Activated CD4-positive, alpha-beta T cell treated with anti-CD3 and anti-CD28 coated beads for 4 hours (primary cell): Measurements from ENCODE around the gene RB1.
"Not testable (repeated sequence)": the region's sequence is repeated elsewhere in the genome, so short reads cannot be mapped to it uniquely, and the experiment has no call there.

ENCODE experiments used
- DNase-seq, 2 donors: peaks; one replicate each; pipeline ENCODE4 v3.0.0-alpha.2; 2020

The RB1 gene

DNA sequence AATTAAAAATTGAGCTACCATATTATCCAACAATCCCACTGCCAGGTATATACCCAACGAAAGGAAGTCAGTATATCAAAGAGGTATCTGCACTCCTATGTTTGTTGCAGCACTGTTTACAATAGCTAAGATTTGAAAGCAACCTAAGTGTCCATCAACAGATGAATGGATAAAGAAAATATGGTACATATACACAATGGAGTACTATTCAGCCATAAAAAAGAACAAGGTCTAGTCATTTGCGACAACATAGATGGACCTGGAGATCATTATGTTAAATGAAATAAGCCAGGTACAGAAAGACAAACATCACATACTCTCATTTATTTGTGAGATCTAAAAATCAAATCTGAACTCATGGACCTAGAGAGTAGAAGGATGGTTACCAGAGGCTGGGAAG, 52.0 kb downstream of the RB1 start:
- not testable (repeated sequence) for DNase-seq

DNA sequence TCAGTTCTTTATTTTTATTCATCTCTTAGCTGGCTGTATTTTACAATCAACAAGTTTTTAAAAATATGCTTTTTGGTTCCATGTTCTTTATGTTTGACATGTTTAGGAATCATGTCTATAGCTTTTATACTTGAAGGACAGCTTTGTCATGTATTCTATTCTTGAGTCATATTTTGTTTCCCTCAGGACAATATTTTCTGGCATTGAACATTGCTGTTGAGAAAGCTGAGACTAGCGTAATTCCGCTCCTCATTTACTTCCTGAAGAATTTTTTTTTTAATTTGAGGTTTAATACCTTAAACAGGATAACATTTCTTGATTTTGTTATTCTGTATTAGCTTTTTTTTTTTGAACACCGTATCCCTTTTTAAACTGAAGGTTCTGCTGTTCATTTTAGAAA, 53.2 kb downstream of the RB1 start:
- no peak for DNase-seq

DNA sequence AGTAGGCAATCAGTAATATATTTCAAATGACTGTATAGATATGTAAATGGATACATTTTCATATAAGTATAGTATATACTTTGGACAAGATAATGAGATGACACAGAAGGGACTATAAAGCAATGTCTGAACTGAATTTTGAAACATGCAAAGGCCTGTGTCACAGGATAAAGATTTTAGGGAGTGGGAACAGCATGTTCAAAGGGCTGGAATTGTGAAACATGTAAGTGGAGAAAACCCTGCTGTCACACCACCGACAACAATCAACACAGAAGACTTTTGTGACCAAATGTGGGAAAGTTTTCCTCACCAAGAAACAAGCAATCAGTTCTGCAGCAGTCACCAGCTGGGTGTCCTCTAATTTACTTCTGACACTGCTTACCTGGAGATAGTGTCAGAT, 66.4 kb downstream of the RB1 start:
- DNase-seq, result no peak

DNA sequence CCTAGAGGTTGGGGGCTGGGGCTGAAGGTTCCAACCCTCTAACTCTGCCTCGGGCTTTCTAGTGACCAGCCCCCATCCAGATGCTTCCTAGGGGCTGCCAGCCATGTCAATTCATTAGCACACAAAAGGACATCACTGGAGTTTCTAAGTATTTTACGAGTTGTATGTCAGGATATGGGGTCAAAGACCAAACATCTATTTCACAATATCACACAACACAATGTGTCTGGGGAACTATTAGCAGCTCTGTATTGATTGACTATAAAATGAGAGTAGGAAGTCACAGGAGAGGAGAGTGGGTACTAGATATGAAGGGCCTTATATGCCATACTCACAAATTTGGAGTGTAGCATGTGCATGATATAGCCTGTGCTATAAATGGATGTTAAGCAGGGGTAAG, 67.3 kb downstream of the RB1 start:
- DNase-seq, result no peak

DNA sequence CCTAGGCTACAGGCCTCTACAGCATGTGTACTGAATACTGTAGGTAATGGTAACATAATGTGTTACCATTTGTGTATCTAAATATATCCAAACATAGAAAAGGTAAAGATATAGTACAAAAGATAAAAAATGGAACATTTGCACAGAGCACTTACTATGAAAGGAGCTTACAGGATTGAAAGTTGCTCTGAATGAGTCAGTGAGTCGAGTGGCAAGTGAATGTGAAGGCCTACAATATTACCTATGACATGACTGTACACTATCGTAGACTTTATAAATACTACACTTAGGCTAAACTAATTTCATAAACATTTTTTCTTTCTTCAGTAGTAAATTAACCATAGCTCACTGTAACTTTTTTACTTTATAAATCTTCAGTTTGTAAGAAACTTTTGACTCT, 74.3 kb downstream of the RB1 start:
- DNase-seq, result no peak

DNA sequence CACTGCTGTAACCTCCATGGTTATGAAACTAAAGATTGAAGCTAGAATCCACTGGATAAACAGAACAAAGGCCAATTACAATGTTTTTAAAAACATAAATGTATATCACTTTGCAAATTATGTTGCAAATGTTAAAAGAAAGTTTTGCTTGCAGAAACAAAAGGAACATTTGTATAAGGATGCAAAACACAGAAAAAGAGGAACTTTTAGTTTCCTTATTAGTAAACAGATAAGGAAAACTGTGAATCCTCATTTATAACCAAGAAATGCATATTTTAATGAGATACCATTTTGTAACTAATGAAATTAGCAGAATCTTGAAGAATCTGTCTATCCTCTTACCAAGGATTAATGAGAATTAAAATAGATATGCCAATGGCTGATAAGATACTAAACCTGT, 77.0 kb downstream of the RB1 start:
- no peak for DNase-seq

DNA sequence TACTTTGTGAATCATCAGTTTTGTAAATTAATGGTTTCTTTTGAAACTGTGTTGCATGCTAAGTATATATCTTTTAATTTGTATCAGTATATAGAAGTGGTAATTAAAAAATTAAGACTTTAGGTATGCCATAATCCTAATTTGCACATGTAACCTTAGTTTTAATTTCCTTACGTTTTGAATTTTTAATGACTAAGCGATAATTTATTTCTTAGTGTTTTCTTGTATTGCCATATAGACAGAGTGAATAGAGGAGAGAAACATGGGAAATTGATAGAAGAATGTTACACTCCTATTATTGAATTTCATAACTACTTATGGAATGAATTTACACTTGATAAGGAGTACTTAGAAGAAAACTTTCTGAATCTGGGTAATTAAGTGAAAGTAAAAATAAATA, 79.8 kb downstream of the RB1 start:
- DNase-seq, result no peak

DNA sequence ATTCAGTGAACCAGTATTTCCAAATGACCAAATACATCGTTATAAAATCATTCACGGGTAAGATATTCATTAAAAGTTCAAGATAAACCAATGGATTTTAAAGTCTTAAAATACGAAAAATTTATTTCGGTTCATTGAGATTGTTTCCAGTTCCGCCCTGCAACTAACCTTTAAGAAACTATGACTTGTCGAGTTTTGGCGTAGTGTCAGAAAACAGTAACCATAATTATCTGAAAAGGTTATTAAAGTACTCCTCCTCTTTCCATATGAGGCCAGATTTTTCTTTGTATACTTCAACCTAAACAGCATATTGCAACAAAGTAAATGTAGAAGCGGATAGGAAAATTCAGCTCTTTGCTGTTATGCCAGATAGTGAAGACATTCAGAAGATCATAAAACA, 83.3 kb downstream of the RB1 start:
- DNase-seq, result no peak

DNA sequence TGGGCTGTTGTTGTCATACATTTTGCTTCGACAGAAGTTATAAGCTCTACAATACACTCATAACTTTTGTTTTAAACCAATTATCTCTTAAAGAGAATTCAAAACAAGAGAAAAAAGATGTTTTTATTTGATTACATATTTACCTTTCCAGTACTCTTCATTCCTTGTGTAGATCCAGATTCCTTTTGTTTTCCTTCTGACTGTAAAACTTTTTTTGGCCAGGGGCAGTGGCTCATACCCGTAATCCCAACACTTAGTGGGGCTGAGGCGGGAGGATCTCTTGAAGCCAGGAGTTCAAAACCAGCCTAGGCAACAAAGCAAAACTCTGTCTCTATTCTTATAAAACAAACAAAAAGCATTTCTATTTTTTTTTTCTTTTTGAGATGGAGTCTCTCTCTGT, 87.7 kb downstream of the RB1 start:
- no peak for DNase-seq

DNA sequence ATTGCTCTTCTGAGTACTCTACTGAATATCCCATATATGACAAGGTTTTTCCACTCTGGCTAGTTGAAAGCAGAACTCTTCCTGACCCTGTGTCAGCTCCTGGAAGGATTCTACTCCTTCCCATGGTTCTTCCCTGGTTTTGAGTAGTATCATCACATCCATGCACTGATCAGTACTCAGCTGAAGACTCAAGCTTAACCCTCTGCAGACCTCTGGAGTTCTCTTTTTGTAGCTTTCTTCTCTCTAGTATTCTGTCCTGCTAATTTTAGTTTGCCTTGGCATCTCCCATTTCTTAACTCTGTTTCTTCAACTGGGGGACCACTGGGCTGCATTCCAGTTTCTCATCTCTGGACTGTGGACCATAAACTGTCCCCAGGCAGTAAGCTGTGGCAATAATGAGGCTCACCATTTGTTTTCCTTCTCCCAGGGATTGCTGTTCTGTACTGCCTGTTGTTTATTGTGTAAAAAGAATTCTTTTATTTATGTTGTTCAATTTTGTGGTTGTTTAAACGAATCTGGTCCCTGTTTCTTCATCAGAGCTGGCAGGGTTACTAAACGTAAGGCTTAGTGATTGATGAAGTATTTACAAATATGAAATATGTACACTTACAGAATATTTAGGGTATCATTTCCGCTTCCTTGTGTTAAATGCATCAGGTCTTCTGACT, 89.6 kb downstream of the RB1 start:
- DNase-seq, result no peak

DNA sequence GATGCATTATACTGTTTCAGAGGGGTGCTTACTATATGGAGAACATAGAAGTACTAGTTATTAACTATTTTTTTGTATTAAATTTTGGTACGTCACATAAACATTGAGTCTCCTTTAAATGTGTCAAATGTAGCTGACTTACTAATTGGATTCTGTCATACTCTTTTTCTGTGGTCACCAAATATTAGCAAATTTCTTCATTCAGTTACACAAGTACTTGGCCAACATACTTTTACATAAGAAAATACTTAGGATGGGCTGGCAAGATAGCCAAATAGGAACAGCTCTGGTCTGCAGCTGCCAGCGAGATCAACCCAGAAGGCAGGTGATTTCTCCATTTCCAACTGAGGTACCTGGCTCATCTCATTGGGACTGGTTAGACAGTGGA, 90.1 kb downstream of the RB1 start:
- DNase-seq, result no peak

DNA sequence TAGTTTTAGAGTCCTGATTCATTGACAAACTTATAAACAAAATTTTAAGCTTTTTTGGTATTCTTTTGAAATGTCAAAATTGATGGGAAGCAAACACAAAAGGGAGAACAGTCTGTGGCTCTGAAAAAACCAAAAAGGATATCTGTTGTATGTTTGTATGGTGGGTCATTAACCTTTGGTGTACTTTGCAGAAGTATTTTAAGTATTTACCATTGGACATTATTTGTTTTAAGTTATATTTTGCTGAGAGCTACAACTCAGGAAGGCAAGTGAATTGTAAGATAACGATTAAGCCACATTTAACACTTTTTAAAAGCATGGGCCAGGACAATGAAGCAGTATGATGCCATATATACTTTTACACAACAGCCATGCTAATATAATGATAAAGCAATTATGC, 94.2 kb downstream of the RB1 start:
- DNase-seq, result no peak

DNA sequence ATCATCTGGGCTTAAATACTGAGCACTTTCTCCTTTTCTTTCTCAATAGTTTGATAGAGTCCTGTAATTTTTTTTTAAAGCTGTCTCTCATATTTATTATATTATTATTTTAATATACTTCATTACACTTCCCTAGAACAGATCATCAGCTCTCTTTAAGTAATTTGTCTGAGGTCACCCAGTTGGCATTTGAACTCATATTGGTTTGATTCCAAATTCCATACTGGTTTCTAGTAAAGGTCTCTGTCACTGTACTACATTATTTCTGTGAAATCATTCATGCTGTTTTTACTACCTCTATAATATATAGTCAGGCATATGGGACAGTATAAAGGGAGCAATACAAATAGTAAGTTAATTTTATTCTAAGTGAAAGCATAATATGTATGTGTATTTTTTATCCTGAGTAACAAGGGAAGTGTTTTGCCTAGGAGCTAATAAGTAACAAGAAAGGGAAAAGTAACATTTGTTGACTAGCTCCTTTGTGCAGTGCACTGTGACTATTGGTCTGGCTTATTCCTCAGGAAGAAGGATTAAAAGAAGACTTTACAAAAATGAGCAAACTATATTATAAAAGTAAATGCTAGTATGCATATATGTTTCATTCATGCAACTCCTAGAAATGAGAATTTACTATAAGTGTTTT, 95.0 kb downstream of the RB1 start:
- DNase-seq, result no peak

DNA sequence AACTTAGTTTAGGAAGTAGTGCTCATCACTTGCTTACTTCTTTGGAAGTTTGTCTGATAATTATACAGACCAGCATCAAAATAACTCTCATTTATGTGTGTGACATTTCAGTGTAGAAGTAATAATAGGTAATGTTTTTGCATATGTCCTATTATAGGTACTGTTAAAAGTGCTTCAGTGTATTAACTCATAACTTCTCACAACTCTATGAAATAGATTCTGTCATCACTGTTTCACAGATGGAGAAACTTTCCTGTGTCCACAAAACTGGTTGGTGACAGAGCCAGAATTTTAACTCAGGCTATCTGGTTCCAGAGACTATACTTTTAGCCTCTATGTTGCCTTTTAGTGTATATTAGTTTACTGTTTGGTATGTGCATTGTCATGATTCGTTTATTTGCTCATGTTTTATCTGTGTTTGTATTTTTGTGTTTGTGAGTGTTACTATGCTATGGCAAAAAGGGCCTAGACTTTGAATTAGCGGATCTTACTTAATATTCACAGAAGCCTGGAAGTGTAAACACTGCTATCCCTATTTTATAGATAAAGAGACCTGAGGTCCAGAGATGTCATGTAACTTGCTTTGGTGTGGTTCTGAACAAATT, 96.6 kb downstream of the RB1 start:
- no peak for DNase-seq

DNA sequence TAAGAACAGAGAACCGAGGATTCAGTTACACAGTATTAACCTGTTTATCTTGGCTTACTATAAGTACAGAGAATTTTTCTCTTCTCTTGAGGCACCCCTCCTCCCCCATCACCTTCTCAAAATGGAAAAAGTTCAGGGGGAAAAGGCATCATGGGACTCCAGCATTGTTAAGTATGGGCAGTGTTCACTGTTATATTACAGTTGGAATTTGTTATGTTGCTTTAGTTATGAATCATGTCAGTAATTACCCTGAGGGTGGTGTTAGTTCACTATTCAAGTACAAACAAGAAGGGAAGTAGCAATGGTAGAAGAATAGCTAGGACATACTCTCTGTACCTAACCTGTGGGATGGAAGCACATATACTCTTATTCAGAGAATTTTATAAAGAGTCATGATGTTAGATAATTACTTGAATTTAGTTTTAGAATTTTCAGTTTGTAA, 97.3 kb downstream of the RB1 start:
- no peak for DNase-seq

DNA sequence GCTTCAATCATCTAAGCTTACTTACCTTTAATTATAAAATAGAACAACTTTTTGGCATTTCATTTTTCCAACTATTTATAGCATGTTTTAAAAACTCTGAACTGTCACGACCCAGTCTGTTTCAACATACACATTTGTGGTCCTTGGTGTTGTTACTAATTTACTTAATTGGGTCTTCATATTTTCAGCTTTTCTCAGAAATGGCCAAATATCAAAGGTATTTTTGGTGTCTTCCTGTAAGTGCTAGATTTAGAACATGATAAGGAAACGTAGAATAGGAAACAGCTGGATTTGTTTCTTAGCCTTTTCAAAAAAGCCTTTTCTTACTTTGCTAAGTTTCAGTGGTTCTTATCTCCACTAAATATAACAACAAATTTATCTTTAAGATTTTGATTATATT, 97.9 kb downstream of the RB1 start:
- DNase-seq, result no peak

DNA sequence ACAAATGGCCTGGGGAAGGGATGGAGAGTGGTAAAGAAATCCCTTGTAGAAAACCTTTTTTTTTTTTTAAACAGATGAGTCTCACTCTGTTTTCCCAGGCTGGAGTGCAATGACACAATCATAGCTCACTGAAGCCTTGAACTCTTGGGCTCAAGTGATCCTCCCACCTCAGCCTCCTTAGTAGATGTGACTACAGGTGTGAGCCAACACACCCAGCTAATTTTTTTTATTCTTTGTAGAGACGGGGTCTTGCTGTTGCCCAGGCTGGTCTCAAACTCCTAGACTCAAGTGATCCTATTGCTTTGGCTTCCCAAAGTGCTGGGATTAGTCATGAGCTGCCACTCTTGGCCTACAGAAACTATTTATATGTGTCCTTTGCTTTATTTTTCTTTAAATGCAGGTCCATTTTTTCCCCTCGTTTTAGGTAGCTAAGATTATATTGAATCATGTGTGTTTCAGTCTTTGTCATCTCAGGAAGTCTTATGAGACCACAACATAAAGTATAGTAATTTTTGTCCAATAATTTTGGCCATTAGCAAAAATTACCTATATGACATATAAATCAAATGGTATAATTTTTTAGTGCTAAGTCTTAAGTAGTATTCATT, 98.9 kb downstream of the RB1 start:
- no peak for DNase-seq

DNA sequence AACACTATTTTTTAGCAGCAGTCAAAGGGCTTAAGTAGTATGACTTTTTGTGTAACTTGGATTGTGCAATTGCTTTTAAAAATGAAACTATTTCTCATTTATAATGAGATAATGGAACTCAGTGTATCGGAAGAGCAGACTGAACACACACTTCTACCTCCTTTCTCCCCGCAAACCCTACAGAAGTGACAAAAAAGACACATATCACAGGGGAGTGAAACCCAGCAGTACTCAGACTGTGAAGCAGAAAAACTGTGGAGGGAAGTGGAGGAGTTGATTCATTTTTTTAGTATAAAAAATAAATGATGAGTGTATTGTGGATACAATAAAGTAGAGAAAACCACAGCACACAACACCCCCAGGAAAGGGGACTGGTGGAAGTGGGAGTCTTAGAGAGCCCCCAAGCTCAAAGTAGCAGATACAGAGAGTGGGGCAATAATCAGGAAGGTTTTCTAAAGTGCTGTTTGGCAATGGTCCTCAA, 99.6 kb downstream of the RB1 start:
- DNase-seq, result no peak

DNA sequence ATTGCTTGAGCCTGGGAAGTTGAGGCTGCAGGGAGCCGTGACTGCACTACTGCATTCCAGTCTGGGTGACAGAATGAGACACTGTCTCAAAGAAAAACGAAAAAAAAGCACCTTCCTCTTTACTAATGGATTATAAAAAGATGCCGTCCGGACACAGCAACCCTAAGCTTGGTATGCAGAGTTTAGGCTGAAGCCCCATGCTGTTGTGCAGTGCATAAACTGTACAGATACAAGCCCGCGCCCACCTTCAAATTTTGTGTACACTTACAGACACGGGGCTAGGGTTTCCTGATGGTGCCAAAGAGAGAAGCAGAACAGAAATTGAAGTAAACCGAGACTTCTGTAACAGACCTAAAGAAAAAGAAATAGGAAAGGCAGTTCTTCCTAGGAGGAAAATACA, 100.4 kb downstream of the RB1 start:
- DNase-seq, result no peak

DNA sequence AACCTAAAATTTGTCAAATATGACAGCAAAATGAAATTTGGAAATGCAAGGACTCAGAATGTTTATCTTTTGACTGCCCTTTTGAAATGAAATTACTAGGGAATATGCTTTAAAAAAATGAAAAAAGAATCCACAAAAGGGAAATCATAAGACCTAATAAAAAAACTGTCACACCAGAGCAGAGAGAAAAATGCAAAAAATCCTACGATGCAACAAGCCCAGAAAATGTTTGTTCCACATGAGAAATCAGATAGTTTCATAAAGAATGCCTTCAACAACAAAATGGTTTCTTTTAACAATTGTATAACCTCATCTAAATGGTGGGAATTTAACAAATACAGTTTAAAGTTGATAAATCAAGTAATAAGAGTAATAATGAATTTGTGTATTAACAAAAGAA, 101.4 kb downstream of the RB1 start:
- no peak for DNase-seq

DNA sequence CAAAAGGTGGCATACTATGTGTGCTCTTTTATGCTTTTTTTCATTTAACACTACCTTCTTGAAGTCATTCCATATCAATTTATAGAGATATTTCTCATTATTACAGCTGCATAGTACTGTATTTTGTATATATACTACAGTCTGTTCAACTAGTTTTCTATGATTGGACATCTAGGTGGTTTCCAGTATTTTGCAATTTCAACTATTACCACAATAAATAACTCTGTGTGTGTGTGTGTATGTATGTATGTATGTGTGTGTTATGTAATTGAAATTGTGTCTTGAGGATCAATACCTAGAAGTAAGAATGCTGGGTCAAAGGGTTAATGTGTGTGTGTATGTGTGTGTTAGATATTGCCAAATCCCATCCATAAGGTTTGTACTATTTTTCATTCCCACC, 102.3 kb downstream of the RB1 start:
- no peak for DNase-seq

DNA sequence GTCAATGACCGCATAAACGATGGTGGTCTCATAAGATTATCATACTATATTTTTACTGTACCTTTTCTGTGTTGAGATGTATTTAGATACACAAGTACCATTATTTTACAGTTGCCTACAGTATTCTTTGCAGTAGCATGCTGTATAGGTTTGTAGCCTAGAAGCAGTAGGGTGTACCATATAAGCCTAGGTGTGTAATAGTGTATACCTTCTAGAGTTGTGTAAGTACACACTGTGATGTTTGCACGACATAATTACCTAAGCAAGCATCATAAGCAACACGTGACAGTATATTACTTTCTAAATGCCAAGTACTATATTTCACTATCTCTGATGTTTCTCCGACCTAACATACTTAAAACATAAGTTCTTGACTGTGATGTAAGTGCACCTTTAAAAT, 106.6 kb downstream of the RB1 start:
- DNase-seq, result no peak

DNA sequence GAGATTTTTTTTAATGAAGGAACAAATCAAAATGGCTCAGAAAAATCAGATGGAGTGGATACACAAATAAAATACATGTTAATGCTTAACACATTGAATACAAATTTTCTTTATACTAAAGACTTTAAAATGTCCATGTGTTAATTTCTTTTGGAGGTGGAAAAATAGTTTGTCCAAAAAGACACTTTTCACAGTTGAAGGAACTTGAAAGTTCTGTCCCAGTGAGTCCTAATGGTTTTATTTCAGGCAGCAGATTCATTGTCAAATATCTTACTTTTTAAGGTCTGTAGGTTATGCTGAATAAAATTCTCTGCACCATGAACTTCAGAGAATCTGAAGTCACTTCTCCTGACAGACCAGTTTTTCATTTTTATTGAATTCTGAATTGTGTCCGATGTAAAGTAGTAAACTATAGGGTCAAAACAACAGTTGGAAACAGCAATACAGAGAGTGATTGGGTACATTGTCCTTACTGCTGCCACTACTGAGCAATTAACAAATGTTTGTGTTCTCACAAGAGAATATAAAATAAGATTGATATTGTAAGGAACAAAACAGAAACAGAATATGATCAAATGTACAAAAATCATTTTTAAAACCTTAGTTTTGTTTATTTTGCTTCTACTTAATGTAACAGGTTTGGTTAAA, 107.7 kb downstream of the RB1 start:
- no peak for DNase-seq
